HCT116 (cell line): ENCODE measurements around the gene LDLRAD4. TPM values are rescaled to one million over a fixed set of nuclear protein-coding genes. Genes with fewer than 3 reads are reported as not detected.

Experiments used
- ATAC-seq: fragments of 200-7000 bp; cut with Tn5 transposase; 2 replicates; pipeline ENCODE4 v1.9.1; 2020; ENCODE audit warnings: mild to moderate bottlenecking, moderate library complexity
- BruUV-seq: library from RNA; stranded (reverse); fragments of 400-500 nt; replicated peaks from 2 replicates; lab custom pipeline; 2021; lab: Mats Ljungman, UMichigan
- CTCF ChIA-PET: fragments of 300-600 bp; sonication (Branson Sonifier 250); formaldehyde crosslinking; loops from one replicate; lab custom pipeline; 2021; ENCODE audit warnings: antibody characterized with exemption; lab: Charles Lee
- POLR2A ChIA-PET: fragments of 300-600, 350-600 bp; sonication (Branson Sonifier 250); formaldehyde crosslinking; loops from one replicate; lab custom pipeline; 2021; ENCODE audit warnings: antibody characterized with exemption; lab: Charles Lee
- RAD21 ChIA-PET, 2 experiments: fragments of 300-600 bp; sonication (Branson Sonifier 250); formaldehyde crosslinking; loops; one replicate each; lab custom pipeline; 2023; ENCODE audit warnings: low total read pairs in 2 of 2; ENCODE audit not compliant: uncharacterized antibody in 2 of 2, unreplicated experiment in 2 of 2, low non-redundant PET in 1 of 2; lab: Charles Lee
- DNase-seq: peaks from one replicate; pipeline ENCODE4 v3.0.0-alpha.2; 2010; ENCODE audit warnings: low read depth, low spot score
- H2AFZ ChIP-seq: fragments of 200-600 bp; shearing (Covaris generic), sonication (generic); 2 replicates; pipeline ENCODE4 v1.6.1; 2017; ENCODE audit warnings: low read depth, mixed run types, mixed read lengths, antibody characterized with exemption, low read length; ENCODE audit not compliant: poor library complexity, severe bottlenecking
- H3K27ac ChIP-seq: 2 replicates; pipeline ENCODE4 v1.5.1; 2012; ENCODE audit warnings: low read depth, low read length
- H3K27me3 ChIP-seq: fragments of 200-600 bp; sonication (generic); 2 replicates; pipeline ENCODE4 v1.6.1; 2016; ENCODE audit warnings: mixed run types, low read length, mixed read lengths; ENCODE audit not compliant: insufficient read depth
- H3K36me3 ChIP-seq, 2 experiments: fragments of 200-500 bp in 1 of 2; fragments of 200-600 bp in 1 of 2; sonication (Bioruptor generic) in 1 of 2; sonication (generic) in 1 of 2; 2 replicates each; pipeline versions ENCODE4 v1.5.1 to v1.6.1; 2014 to 2016; ENCODE audit warnings: low read length in 2 of 2, inconsistent platforms in 1 of 2, mixed read lengths in 1 of 2, mixed run types in 1 of 2; ENCODE audit not compliant: insufficient read depth in 2 of 2, control insufficient read depth in 1 of 2
- H3K4me1 ChIP-seq, 2 experiments: fragments of 200-600 bp in 1 of 2; sonication (generic) in 1 of 2; 2 replicates each; pipeline versions ENCODE4 v1.5.1 to v1.6.1; 2012 to 2017; ENCODE audit warnings: low read length in 2 of 2, inconsistent platforms in 1 of 2, mild to moderate bottlenecking in 1 of 2, mixed read lengths in 1 of 2, mixed run types in 1 of 2, moderate library complexity in 1 of 2; ENCODE audit not compliant: insufficient read depth in 2 of 2, control insufficient read depth in 1 of 2
- H3K4me2 ChIP-seq: fragments of 200-600 bp; sonication (generic); 2 replicates; pipeline ENCODE4 v1.6.1; 2017; ENCODE audit warnings: mixed run types, low read length, mixed read lengths
- H3K4me3 ChIP-seq, 2 experiments: fragments of 200-600 bp in 1 of 2; sonication (generic) in 1 of 2; replicated peaks in 1 of 2; 2 replicates each; pipeline ENCODE4 v1.5.1; 2011 to 2016; ENCODE audit warnings: low read length in 2 of 2, control low read depth in 1 of 2, low read depth in 1 of 2, mild to moderate bottlenecking in 1 of 2, mixed read lengths in 1 of 2, mixed run types in 1 of 2
- H3K79me2 ChIP-seq: fragments of 200-600 bp; sonication (generic); 2 replicates; pipeline ENCODE4 v1.6.1; 2017; ENCODE audit warnings: mild to moderate bottlenecking, mixed run types, low read length, moderate library complexity, mixed read lengths; ENCODE audit not compliant: insufficient read depth
- H3K9ac ChIP-seq: fragments of 200-600 bp; sonication (generic); 2 replicates; pipeline ENCODE4 v1.6.1; 2016; ENCODE audit warnings: low read length, mixed read lengths
- H3K9me2 ChIP-seq: fragments of 200-600 bp; sonication (generic), shearing (Covaris generic); 2 replicates; pipeline ENCODE4 v1.6.1; 2017; ENCODE audit warnings: mixed run types, mild to moderate bottlenecking, moderate library complexity; ENCODE audit not compliant: insufficient read depth
- H3K9me3 ChIP-seq, 2 experiments: fragments of 200-500 bp in 1 of 2; fragments of 200-600 bp in 1 of 2; sonication (Bioruptor generic) in 1 of 2; sonication (generic) in 1 of 2; 2 replicates each; pipeline ENCODE4 v1.6.1; 2014 to 2017; ENCODE audit warnings: low read length in 2 of 2, mixed read lengths in 2 of 2, inconsistent platforms in 1 of 2, low read depth in 1 of 2, mild to moderate bottlenecking in 1 of 2, mixed run types in 1 of 2, moderate library complexity in 1 of 2; ENCODE audit not compliant: control insufficient read depth in 1 of 2, insufficient read depth in 1 of 2
- H4K20me1 ChIP-seq: fragments of 200-600 bp; sonication (generic), shearing (Covaris generic); 2 replicates; pipeline ENCODE4 v1.6.1; 2017; ENCODE audit warnings: mixed run types, mild to moderate bottlenecking, moderate library complexity; ENCODE audit not compliant: insufficient read depth
- CBX3 ChIP-seq: IDR thresholded peaks from 2 replicates; pipeline ENCODE4 v1.6.1; 2012; ENCODE audit warnings: low read depth
- CEBPB ChIP-seq: IDR thresholded peaks from 2 replicates; pipeline ENCODE4 v1.6.1; 2012; ENCODE audit warnings: low read depth
- EGR1 ChIP-seq: IDR thresholded peaks from 2 replicates; pipeline ENCODE4 v1.6.1; 2012; ENCODE audit warnings: low read depth
- EZH2 ChIP-seq: fragments of 200-600 bp; sonication (generic); IDR thresholded peaks from 2 replicates; pipeline ENCODE4 v1.6.1; 2017; ENCODE audit warnings: antibody characterized with exemption, mixed run types
- EZH2phosphoT487 ChIP-seq: fragments of 200-600 bp; IDR thresholded peaks from 2 replicates; pipeline ENCODE4 v1.6.1; 2018; ENCODE audit warnings: antibody characterized with exemption, borderline replicate concordance
- FOSL1 ChIP-seq: IDR thresholded peaks from 2 replicates; pipeline ENCODE4 v1.6.1; 2012; ENCODE audit warnings: low read depth
- JUND ChIP-seq: IDR thresholded peaks from 2 replicates; pipeline ENCODE4 v1.6.1; 2012
- POLR2A ChIP-seq: IDR thresholded peaks from 2 replicates; pipeline ENCODE4 v1.7.0; 2011; ENCODE audit warnings: borderline replicate concordance; ENCODE audit not compliant: insufficient read depth, insufficient read length; ENCODE audit errors: extremely low read depth
- POLR2AphosphoS5 ChIP-seq: IDR thresholded peaks from 2 replicates; pipeline ENCODE4 v1.6.1; 2011; ENCODE audit warnings: mild to moderate bottlenecking, low read depth, low read length, moderate library complexity
- RAD21 ChIP-seq: IDR thresholded peaks from 2 replicates; pipeline ENCODE4 v1.6.1; 2012; ENCODE audit warnings: low read depth, mild to moderate bottlenecking
- SIN3A ChIP-seq: IDR thresholded peaks from 2 replicates; pipeline ENCODE4 v1.6.1; 2012; ENCODE audit warnings: low read depth
- SRF ChIP-seq: IDR thresholded peaks from 2 replicates; pipeline ENCODE4 v1.6.1; 2012; ENCODE audit warnings: low read depth
- YY1 ChIP-seq: IDR thresholded peaks from 2 replicates; pipeline ENCODE4 v1.6.1; 2011; ENCODE audit warnings: low read length, low read depth, moderate library complexity, mild to moderate bottlenecking; ENCODE audit not compliant: insufficient replicate concordance; ENCODE audit errors: extremely low read depth
- ZFX ChIP-seq: fragments of 450-650 bp; IDR thresholded peaks from 2 replicates; pipeline ENCODE4 v1.6.1; 2017
- intact Hi-C: fragments of 100-400 bp; cut with micrococcal nuclease; formaldehyde crosslinking; loops from 2 replicates; pipeline ENCODE4 v1.10.0; 2022
- total RNA-seq: library from RNA; stranded (reverse); gene quantifications from one replicate; pipeline ENCODE4 v1.2.1, GENCODE V29; 2021; ENCODE audit not compliant: unreplicated experiment
- TF ChIP-seq, protein P1 (sequence below): IDR thresholded peaks from 2 replicates; pipeline ENCODE4 v1.6.1; 2011; ENCODE audit warnings: mild to moderate bottlenecking, low read length, moderate library complexity; ENCODE audit not compliant: insufficient replicate concordance; ENCODE audit errors: extremely low read depth
- TF ChIP-seq, protein P2 (sequence below): IDR thresholded peaks from 2 replicates; pipeline ENCODE4 v1.6.1; 2012
- TF ChIP-seq, protein P3 (sequence below), 3 experiments: fragments of 200-600 bp in 1 of 3; sonication (generic) in 1 of 3; IDR thresholded peaks in 2 of 3; conservative IDR thresholded peaks in 1 of 3; 2 replicates each; pipeline ENCODE4 v1.5.1; 2012 to 2017; ENCODE audit warnings: low read depth in 2 of 3, low read length in 2 of 3, antibody characterized with exemption in 1 of 3, borderline replicate concordance in 1 of 3, control low read depth in 1 of 3, mild to moderate bottlenecking in 1 of 3, mixed read lengths in 1 of 3, mixed run types in 1 of 3, moderate library complexity in 1 of 3; ENCODE audit not compliant: insufficient read depth in 1 of 3
- TF ChIP-seq, protein P4 (sequence below): IDR thresholded peaks from 2 replicates; pipeline ENCODE4 v1.6.1; 2012; ENCODE audit warnings: low read depth

LDLRAD4 gene
- total RNA-seq, 1 experiment from 2014 or later, result 1.2 TPM

DNA sequence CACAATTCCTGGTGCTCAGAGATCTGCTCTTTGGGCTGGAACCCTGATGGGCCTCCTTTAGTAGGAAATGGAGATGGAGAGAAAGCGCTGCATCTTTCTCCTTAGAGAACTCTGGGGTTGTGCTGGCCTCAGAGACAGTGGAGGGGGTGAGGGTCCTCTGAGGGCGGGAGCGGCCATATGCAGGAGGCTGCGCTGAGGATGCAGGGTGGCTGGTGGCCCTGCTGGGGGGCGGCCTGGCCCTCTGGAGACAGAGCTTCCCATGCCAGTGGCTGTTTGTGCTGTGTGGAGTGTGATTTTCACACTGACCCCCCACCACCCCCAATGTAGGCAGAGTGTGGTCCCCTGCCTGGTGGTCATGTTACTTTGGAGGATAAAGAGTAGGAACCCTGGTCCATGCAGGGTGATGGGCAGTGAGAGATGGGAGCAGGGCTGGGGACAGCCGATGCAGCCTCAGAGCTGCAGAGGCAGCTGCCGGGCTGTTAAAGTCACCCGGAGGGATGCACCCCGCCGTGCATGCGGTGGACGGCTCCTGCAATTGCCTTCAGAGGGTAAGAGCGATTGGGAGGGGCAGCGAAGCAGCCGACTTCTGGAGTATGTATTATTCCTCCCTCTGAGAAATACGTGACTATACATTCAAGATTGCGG lies 313.2 kb downstream of the LDLRAD4 start:
- no peak overlapping the region for H3K9ac ChIP-seq
- no peak overlapping the region for H3K4me3 ChIP-seq
- no peaks in the 10 kb centered on the region for H3K4me1 ChIP-seq
- BruUV-seq, result no TSS peak
- ChIA-PET POLR2A (no interaction called here), CTCF (interaction anchor here (1.2 to 1.5 kb wide), 2 partner anchors 18 to 316 kb away, joined by 3 to 18 read pairs; no protein-coding TSS in a partner anchor), RAD21 (no interaction called here)
- H3K36me3 ChIP-seq, result no peaks in the 10 kb centered on the region
- TF ChIP-seq, protein P1, sequence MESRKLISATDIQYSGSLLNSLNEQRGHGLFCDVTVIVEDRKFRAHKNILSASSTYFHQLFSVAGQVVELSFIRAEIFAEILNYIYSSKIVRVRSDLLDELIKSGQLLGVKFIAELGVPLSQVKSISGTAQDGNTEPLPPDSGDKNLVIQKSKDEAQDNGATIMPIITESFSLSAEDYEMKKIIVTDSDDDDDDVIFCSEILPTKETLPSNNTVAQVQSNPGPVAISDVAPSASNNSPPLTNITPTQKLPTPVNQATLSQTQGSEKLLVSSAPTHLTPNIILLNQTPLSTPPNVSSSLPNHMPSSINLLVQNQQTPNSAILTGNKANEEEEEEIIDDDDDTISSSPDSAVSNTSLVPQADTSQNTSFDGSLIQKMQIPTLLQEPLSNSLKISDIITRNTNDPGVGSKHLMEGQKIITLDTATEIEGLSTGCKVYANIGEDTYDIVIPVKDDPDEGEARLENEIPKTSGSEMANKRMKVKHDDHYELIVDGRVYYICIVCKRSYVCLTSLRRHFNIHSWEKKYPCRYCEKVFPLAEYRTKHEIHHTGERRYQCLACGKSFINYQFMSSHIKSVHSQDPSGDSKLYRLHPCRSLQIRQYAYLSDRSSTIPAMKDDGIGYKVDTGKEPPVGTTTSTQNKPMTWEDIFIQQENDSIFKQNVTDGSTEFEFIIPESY, result no peak
- TF ChIP-seq CEBPB (no peak), POLR2AphosphoS5 (no peak), EZH2phosphoT487 (no peak), SIN3A (no peak), EGR1 (no peak), RAD21 (no peak), POLR2A (no peak), CBX3 (no peak), YY1 (no peak), JUND (no peak), EZH2 (no peak), FOSL1 (no peak), ZFX (no peak), SRF (no peak)
- TF ChIP-seq, protein P2, sequence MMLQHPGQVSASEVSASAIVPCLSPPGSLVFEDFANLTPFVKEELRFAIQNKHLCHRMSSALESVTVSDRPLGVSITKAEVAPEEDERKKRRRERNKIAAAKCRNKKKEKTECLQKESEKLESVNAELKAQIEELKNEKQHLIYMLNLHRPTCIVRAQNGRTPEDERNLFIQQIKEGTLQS, result no peak
- TF ChIP-seq, protein P3, sequence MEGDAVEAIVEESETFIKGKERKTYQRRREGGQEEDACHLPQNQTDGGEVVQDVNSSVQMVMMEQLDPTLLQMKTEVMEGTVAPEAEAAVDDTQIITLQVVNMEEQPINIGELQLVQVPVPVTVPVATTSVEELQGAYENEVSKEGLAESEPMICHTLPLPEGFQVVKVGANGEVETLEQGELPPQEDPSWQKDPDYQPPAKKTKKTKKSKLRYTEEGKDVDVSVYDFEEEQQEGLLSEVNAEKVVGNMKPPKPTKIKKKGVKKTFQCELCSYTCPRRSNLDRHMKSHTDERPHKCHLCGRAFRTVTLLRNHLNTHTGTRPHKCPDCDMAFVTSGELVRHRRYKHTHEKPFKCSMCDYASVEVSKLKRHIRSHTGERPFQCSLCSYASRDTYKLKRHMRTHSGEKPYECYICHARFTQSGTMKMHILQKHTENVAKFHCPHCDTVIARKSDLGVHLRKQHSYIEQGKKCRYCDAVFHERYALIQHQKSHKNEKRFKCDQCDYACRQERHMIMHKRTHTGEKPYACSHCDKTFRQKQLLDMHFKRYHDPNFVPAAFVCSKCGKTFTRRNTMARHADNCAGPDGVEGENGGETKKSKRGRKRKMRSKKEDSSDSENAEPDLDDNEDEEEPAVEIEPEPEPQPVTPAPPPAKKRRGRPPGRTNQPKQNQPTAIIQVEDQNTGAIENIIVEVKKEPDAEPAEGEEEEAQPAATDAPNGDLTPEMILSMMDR (IDR thresholded peaks at IDR 0.05 in 2 of 3, conservative IDR thresholded peaks at IDR 0.05 in 1 of 3; ENCODE audit: borderline replicate concordance in 1 of 3, insufficient read depth in 1 of 3, low read depth in 2 of 3, low read length in 2 of 3), result no peak
- TF ChIP-seq, protein P4, sequence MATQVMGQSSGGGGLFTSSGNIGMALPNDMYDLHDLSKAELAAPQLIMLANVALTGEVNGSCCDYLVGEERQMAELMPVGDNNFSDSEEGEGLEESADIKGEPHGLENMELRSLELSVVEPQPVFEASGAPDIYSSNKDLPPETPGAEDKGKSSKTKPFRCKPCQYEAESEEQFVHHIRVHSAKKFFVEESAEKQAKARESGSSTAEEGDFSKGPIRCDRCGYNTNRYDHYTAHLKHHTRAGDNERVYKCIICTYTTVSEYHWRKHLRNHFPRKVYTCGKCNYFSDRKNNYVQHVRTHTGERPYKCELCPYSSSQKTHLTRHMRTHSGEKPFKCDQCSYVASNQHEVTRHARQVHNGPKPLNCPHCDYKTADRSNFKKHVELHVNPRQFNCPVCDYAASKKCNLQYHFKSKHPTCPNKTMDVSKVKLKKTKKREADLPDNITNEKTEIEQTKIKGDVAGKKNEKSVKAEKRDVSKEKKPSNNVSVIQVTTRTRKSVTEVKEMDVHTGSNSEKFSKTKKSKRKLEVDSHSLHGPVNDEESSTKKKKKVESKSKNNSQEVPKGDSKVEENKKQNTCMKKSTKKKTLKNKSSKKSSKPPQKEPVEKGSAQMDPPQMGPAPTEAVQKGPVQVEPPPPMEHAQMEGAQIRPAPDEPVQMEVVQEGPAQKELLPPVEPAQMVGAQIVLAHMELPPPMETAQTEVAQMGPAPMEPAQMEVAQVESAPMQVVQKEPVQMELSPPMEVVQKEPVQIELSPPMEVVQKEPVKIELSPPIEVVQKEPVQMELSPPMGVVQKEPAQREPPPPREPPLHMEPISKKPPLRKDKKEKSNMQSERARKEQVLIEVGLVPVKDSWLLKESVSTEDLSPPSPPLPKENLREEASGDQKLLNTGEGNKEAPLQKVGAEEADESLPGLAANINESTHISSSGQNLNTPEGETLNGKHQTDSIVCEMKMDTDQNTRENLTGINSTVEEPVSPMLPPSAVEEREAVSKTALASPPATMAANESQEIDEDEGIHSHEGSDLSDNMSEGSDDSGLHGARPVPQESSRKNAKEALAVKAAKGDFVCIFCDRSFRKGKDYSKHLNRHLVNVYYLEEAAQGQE, result no peak
- intact Hi-C loops, result loop anchor here (10.0 kb wide), 1 partner anchor 317 kb away; the partner anchor contains the start of gene LDLRAD4
- peaks cover 22% of the 10 kb centered on the region; the same call in 1 of the 2 replicates for H3K27me3 ChIP-seq
- no peaks in the 10 kb centered on the region for H3K79me2 ChIP-seq
- H4K20me1 ChIP-seq, result no peaks in the 10 kb centered on the region
- no peak overlapping the region for H2AFZ ChIP-seq
- no peak overlapping the region for H3K4me2 ChIP-seq
- DNase-seq (no peak), ATAC-seq (no peak)
- H3K27ac ChIP-seq, result no peak overlapping the region
- no peaks in the 10 kb centered on the region for H3K9me2 ChIP-seq
- no peaks in the 10 kb centered on the region for H3K9me3 ChIP-seq
